Dendritic cell treated with granulocyte-macrophage colony-stimulating factor and Interleukin-4, amounts not matched to agents 40 ng/mL and 50 ng/mL, for 4 days (primary cell): Measurements from ENCODE around the gene AGO1.
"Not testable (repeated sequence)": the region's sequence is repeated elsewhere in the genome, so short reads cannot be mapped to it uniquely, and the experiment has no call there.

ENCODE experiments used
- H3K27ac Mint-ChIP-seq: one replicate; pipeline ENCODE4 v1.8.0; 2022; ENCODE audit warnings: mild to moderate bottlenecking, mixed read lengths
- H3K27me3 Mint-ChIP-seq: one replicate; pipeline ENCODE4 v1.8.0; 2022; ENCODE audit warnings: mild to moderate bottlenecking, mixed read lengths
- H3K36me3 Mint-ChIP-seq: one replicate; pipeline ENCODE4 v1.8.0; 2022; ENCODE audit warnings: low read depth, mixed read lengths
- H3K4me1 Mint-ChIP-seq: one replicate; pipeline ENCODE4 v1.8.0; 2022; ENCODE audit warnings: low read depth, mixed read lengths
- H3K4me3 Mint-ChIP-seq: one replicate; pipeline ENCODE4 v1.8.0; 2022; ENCODE audit warnings: mild to moderate bottlenecking, moderate library complexity, mixed read lengths
- H3K9me3 Mint-ChIP-seq: one replicate; pipeline ENCODE4 v1.8.0; 2022; ENCODE audit warnings: mixed read lengths
- intact Hi-C: fragments of 100-400 bp; cut with micrococcal nuclease; formaldehyde crosslinking; loops from one replicate; pipeline ENCODE4 v1.15.0; 2022

The AGO1 gene

DNA sequence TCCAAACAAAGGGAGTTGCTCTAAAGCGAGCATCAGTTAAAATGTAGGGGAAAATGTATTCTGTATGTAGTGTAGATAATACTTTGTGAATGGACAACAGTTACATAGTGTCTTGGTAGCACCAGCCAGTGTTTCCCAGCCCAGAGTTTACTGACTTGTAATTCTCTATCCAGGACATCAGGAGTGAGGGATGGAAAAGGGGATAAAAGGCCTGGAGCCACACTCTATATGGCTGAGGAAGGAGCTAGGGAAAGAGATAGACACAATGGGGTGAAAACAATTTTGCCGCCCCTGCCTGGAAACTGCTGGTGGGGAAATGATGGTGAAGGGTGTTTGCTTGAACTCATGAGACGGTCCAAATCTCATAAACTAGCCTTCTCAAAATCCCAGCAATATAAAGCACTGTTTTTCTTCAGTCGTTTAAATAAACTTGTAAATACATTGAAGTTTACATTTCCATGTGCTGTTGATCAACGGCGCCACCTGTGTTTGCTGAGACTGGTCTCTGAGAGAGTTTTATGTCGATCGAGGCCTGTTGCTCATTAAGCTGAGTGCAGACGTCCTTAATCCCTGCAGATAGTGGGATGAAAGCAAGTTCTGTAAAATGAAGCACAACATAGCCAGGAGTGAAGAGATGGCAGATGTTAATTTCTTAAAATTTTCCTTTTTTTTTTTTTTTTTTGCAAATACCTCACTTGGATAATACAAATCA lies 27.9 kb upstream of the AGO1 start:
- Mint-ChIP-seq H3K27me3 (no peaks in the 10 kb centered on the region), H3K4me3 (no peak overlapping the region), H3K4me1 (peaks cover 2% of the 10 kb centered on the region), H3K27ac (no peak overlapping the region), H3K36me3 (peaks cover 74% of the 10 kb centered on the region), H3K9me3 (no peaks in the 10 kb centered on the region)
- intact Hi-C loops, result no loop called here

DNA sequence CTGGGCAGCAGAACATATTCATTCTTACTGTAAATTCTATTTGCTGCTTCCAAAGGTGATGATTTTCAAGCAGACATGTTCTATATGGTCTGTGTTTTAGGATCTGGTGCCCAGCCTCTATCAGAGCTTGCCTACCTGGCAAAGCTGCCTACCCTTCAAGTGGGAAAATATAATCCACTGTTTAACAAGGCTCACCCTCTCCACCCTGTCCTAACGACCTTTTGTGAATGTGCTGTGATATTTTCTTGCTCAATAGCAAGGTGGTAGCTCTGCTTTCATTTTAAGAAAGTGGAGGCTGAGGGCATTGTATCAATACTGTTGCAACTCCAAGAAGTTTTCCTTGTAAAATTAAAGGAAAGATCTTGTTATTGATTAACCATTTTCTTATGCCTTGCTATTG lies 26.0 kb upstream of the AGO1 start:
- H3K4me3 Mint-ChIP-seq, result no peak overlapping the region
- intact Hi-C loops, result no loop called here
- peaks cover 20% of the 10 kb centered on the region for H3K4me1 Mint-ChIP-seq
- peaks cover 70% of the 10 kb centered on the region for H3K36me3 Mint-ChIP-seq
- H3K27me3 Mint-ChIP-seq, result no peaks in the 10 kb centered on the region
- no peaks in the 10 kb centered on the region for H3K9me3 Mint-ChIP-seq
- no peak overlapping the region for H3K27ac Mint-ChIP-seq

DNA sequence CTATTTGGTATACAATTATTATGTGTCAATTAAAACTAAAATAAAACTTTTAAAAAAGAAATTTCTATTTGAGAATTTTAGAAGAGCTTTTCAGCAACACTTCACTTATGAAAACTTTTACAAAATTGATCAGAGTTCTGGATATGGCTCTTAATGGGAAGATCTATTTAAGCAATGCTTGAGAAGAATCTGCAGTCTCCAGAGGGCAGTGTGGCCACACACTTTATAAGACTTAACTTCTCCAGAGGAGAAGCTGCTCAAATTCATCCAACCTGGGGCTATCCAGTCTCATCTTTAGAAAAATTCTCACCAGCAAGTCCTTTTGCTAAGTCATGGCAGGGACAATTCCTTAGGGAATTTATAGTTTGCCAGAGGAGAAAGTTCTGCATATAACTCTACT lies 25.2 kb upstream of the AGO1 start:
- Mint-ChIP-seq H3K4me1 (peaks cover 26% of the 10 kb centered on the region), H3K27ac (no peak overlapping the region), H3K4me3 (no peak overlapping the region), H3K9me3 (no peaks in the 10 kb centered on the region), H3K36me3 (peaks cover 63% of the 10 kb centered on the region), H3K27me3 (no peaks in the 10 kb centered on the region)
- intact Hi-C loops, result no loop called here

- Mint-ChIP-seq H3K27ac (peak overlapping the region; percentile 47), H3K9me3 (no peaks in the 10 kb centered on the region), H3K27me3 (no peaks in the 10 kb centered on the region), H3K36me3 (peaks cover 35% of the 10 kb centered on the region), H3K4me3 (no peak overlapping the region), H3K4me1 (peaks cover 49% of the 10 kb centered on the region)
- intact Hi-C loops, result no loop called here
Measured at GRCh38 chr1:35860696-35861095, 22.3 kb upstream of the AGO1 start.

DNA sequence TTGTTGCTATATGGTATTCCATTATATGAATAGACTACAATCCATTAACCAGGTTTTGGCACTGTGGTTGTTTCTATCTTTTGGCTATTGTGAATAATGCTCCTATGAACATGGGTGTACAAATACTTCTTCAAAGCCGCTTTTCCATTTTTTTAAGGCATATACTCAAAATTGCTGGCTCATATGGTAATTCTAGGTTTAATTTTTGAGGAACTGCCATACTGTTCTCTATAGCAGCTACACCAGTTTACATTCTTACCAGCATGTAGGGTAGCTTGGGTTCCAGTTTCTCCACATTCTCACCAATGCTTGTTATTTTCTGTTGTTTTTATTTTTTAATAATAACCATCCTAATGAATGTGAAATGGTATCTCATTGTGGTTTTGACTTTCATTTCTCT lies 19.9 kb upstream of the AGO1 start:
- Mint-ChIP-seq H3K27ac (no peak overlapping the region), H3K27me3 (no peaks in the 10 kb centered on the region), H3K36me3 (peaks cover 25% of the 10 kb centered on the region), H3K9me3 (no peaks in the 10 kb centered on the region), H3K4me1 (peaks cover 54% of the 10 kb centered on the region), H3K4me3 (no peak overlapping the region)
- intact Hi-C loops, result no loop called here

- Mint-ChIP-seq H3K9me3 (no peaks in the 10 kb centered on the region), H3K27me3 (no peaks in the 10 kb centered on the region), H3K4me3 (no peak overlapping the region), H3K27ac (peak overlapping the region; percentile 73), H3K36me3 (peaks cover 25% of the 10 kb centered on the region), H3K4me1 (peaks cover 54% of the 10 kb centered on the region)
- intact Hi-C loops, result no loop called here
Measured at GRCh38 chr1:35863881-35864625, 19.0 kb upstream of the AGO1 start.

GRCh38 chr1:35864813-35865212 lies 18.2 kb upstream of the AGO1 start:
- peaks cover 54% of the 10 kb centered on the region for H3K4me1 Mint-ChIP-seq
- H3K27ac Mint-ChIP-seq, result peak overlapping the region; percentile 73
- no peaks in the 10 kb centered on the region for H3K27me3 Mint-ChIP-seq
- intact Hi-C loops, result no loop called here
- peaks cover 19% of the 10 kb centered on the region for H3K36me3 Mint-ChIP-seq
- H3K4me3 Mint-ChIP-seq, result no peak overlapping the region
- H3K9me3 Mint-ChIP-seq, result no peaks in the 10 kb centered on the region

GRCh38 chr1:35866991-35867390 lies 16.0 kb upstream of the AGO1 start:
- no peak overlapping the region for H3K27ac Mint-ChIP-seq
- no peaks in the 10 kb centered on the region for H3K9me3 Mint-ChIP-seq
- H3K27me3 Mint-ChIP-seq, result no peaks in the 10 kb centered on the region

GRCh38 chr1:35869245-35869950 lies 13.6 kb upstream of the AGO1 start:
- H3K9me3 Mint-ChIP-seq, H3K36me3 Mint-ChIP-seq, H3K27ac Mint-ChIP-seq, H3K4me3 Mint-ChIP-seq, H3K27me3 Mint-ChIP-seq, intact Hi-C loops: not testable (repeated sequence)
- peaks cover 28% of the 10 kb centered on the region for H3K4me1 Mint-ChIP-seq

More at GRCh38 chr1:35866991-35867390, 16.0 kb upstream of the AGO1 start:
- intact Hi-C loops, result no loop called here
- peaks cover 34% of the 10 kb centered on the region for H3K4me1 Mint-ChIP-seq
- H3K36me3 Mint-ChIP-seq, result peaks cover 2% of the 10 kb centered on the region
- no peak overlapping the region for H3K4me3 Mint-ChIP-seq

GRCh38 chr1:35870651-35871309 lies 12.2 kb upstream of the AGO1 start:
- Mint-ChIP-seq H3K27me3 (no peaks in the 10 kb centered on the region), H3K36me3 (no peaks in the 10 kb centered on the region), H3K27ac (no peak overlapping the region), H3K9me3 (no peaks in the 10 kb centered on the region), H3K4me1 (peaks cover 20% of the 10 kb centered on the region), H3K4me3 (no peak overlapping the region)
- intact Hi-C loops, result no loop called here

- Mint-ChIP-seq H3K27ac (no peak overlapping the region), H3K4me1 (peaks cover 15% of the 10 kb centered on the region), H3K4me3 (no peak overlapping the region), H3K36me3 (no peaks in the 10 kb centered on the region), H3K27me3 (no peaks in the 10 kb centered on the region), H3K9me3 (no peaks in the 10 kb centered on the region)
- intact Hi-C loops, result no loop called here
Measured at GRCh38 chr1:35873243-35873750, 9.7 kb upstream of the AGO1 start.

DNA sequence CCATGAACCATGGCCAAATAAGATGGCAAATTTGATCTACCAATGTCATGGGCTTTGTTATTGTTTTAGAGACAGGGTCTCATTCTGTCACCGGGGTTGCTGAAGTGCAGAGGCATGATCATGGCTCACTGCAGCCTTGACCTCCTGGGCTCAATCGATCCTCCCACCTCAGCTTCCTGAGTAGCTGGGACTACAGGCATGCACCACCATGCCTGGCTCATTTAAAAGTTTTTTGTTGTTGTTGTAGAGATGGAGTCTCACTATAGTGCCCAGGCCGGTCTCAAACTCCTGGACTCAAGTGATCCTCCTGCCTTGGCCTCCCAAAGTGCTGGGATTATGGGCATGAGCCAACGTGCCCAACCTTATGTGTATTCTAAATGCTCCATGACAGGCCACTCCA lies 8.9 kb upstream of the AGO1 start:
- H3K4me3 Mint-ChIP-seq, intact Hi-C loops, H3K9me3 Mint-ChIP-seq, H3K36me3 Mint-ChIP-seq, H3K27me3 Mint-ChIP-seq, H3K27ac Mint-ChIP-seq: not testable (repeated sequence)
- H3K4me1 Mint-ChIP-seq, result peaks cover 15% of the 10 kb centered on the region

GRCh38 chr1:35876988-35877387 lies 6.0 kb upstream of the AGO1 start:
- H3K4me1 Mint-ChIP-seq, result peaks cover 18% of the 10 kb centered on the region

More at GRCh38 chr1:35876988-35877387, 6.0 kb upstream of the AGO1 start:
- intact Hi-C loops, result no loop called here
- H3K27me3 Mint-ChIP-seq, result no peaks in the 10 kb centered on the region
- no peak overlapping the region for H3K4me3 Mint-ChIP-seq
- H3K36me3 Mint-ChIP-seq, result no peaks in the 10 kb centered on the region
- H3K27ac Mint-ChIP-seq, result no peak overlapping the region
- no peaks in the 10 kb centered on the region for H3K9me3 Mint-ChIP-seq
